HTR-8/SVneo (cell line): ENCODE measurements around the gene DPYSL4.

Experiments used
- DNase-seq: peaks from one replicate; pipeline ENCODE4 v3.0.0; 2011; ENCODE audit warnings: low spot score, mixed read lengths; ENCODE audit not compliant: insufficient read length
- FAIRE-seq: peaks from 2 replicates; lab custom pipeline; 2011; peaks lifted over from hg19 to GRCh38; lab: Jason Lieb, UNC

Gene DPYSL4

GRCh38 chr10:132250481-132251475, 64.0 kb downstream of the DPYSL4 start:
- no peak for DNase-seq
- FAIRE-seq, result no peak

GRCh38 chr10:132251928-132252327, 65.2 kb downstream of the DPYSL4 start:
- no peak for FAIRE-seq

DNA sequence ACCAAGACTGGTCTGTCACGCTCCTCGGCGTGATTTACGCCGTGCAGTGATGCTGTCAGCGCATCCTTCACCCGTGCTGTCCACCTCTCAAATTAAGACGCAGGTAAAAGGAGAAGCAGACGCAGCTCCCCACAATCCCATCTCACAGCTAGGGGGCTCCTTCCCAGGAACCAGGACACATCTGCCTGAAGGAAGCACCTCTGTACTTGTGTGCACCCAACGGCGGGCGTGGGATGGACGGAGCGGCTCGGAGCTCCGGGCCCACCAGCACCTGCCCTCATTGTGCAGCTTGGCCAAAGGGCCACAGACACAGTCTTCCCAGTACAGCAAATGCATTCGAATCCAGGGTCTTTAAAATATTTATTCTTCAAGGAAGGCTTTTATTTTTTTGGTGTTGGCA, 65.7 kb downstream of the DPYSL4 start:
- no peak for FAIRE-seq

More at GRCh38 chr10:132251928-132252327, 65.2 kb downstream of the DPYSL4 start:
- DNase-seq, result no peak

DNA sequence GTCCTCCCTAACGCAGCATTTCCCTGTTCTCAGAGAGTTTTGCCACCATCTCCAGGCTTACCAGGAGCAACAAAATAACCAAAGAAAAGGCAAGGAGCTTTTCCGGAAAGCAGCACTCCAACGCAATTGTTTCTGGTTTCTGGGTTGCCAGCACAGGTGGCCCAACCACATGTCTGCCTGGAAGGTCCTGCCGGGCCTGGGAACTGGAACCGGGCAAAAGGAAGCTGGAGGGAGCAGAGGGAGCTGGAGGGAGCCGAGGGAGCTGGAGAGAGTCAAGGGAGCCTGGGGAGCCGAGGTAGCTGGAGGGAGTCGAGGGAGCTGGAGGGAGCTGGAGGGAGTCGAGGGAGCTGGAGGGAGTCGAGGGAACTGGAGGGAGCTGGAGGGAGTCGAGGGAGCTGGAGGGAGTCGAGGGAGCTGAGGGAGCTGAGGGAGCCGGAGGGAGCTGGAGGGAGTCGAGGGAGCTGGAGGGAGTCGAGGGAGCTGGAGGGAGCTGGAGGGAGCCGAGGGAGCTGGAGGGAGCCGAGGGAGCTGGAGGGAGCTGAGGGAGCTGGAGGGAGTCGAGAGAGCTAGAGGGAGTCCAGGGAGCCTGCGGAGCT, 66.4 kb downstream of the DPYSL4 start:
- no peak for DNase-seq
- no peak for FAIRE-seq

More for the DNA sequence above, 65.7 kb downstream of the DPYSL4 start:
- no peak for DNase-seq

GRCh38 chr10:132254841-132255240, 68.1 kb downstream of the DPYSL4 start:
- FAIRE-seq (no peak), DNase-seq (no peak)
